ENCODE measurements around the gene CDH4.
A peak's percentile ranks its signal among the peaks of the same experiment; 100 is the strongest.

CDH4 gene

GRCh38 chr20:61499859-61500554 lies 247.9 kb downstream of the CDH4 start:
- no peak for DNase-seq

GRCh38 chr20:61500791-61501321 lies 248.8 kb downstream of the CDH4 start:
- DNase-seq, result peak in 1 of 5 experiments; percentile 75

- no peak for DNase-seq
These were observed 250.4 kb downstream of the CDH4 start for GRCh38 chr20:61502433-61502832.

- no peak for DNase-seq
These were observed 251.0 kb downstream of the CDH4 start for GRCh38 chr20:61503106-61503505.

GRCh38 chr20:61505508-61505907 lies 253.4 kb downstream of the CDH4 start:
- DNase-seq, result no peak

GRCh38 chr20:61507778-61508177 lies 255.7 kb downstream of the CDH4 start:
- DNase-seq, result no peak

- DNase-seq, result no peak
These were observed 256.4 kb downstream of the CDH4 start for GRCh38 chr20:61508301-61509096.

GRCh38 chr20:61510778-61511330 lies 258.8 kb downstream of the CDH4 start:
- DNase-seq, result no peak

- no peak for DNase-seq
These were observed 260.4 kb downstream of the CDH4 start for GRCh38 chr20:61512475-61512874.

GRCh38 chr20:61513124-61514017 lies 261.3 kb downstream of the CDH4 start:
- no peak for DNase-seq

- DNase-seq, result no peak
These were observed 261.9 kb downstream of the CDH4 start for GRCh38 chr20:61514018-61514365.

GRCh38 chr20:61514396-61514795 lies 262.3 kb downstream of the CDH4 start:
- no peak for DNase-seq

- DNase-seq, result no peak
These were observed 262.9 kb downstream of the CDH4 start for GRCh38 chr20:61514805-61515505.

GRCh38 chr20:61515922-61516321 lies 263.9 kb downstream of the CDH4 start:
- no peak for DNase-seq

- no peak for DNase-seq
These were observed 264.5 kb downstream of the CDH4 start for GRCh38 chr20:61516346-61517208.

GRCh38 chr20:61517419-61517818 lies 265.4 kb downstream of the CDH4 start:
- no peak for DNase-seq

GRCh38 chr20:61518424-61518951 lies 266.4 kb downstream of the CDH4 start:
- no peak for DNase-seq

GRCh38 chr20:61519488-61519887 lies 267.4 kb downstream of the CDH4 start:
- no peak for DNase-seq

- no peak for DNase-seq
These were observed 268.2 kb downstream of the CDH4 start for GRCh38 chr20:61520076-61520892.
